ENCODE data around the gene INSM2. TPM values are rescaled to one million over a fixed set of nuclear protein-coding genes. Genes with fewer than 3 reads are reported as not detected.

INSM2 gene
- total RNA-seq, 1 experiment from 2014 or later, result not detected

DNA sequence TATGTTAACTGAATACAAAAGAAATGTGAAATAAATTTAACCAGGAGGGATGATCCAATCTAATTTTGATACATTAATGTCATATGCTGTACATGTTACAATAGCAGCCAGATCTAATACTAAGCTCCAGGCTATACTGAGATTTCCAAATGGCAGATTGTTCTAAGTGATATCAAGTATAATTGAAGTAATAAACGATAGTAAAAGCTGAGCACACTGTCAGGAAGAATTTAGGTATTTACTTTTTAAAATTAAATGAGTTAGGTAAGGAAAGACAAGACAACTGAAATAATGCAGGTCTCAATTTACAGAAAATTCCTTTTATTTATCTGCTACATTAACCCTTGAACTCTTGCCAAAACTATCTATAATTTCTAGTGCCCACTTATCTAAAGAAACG lies 39.9 kb downstream of the INSM2 start:
- TF ChIP-seq, protein P1, sequence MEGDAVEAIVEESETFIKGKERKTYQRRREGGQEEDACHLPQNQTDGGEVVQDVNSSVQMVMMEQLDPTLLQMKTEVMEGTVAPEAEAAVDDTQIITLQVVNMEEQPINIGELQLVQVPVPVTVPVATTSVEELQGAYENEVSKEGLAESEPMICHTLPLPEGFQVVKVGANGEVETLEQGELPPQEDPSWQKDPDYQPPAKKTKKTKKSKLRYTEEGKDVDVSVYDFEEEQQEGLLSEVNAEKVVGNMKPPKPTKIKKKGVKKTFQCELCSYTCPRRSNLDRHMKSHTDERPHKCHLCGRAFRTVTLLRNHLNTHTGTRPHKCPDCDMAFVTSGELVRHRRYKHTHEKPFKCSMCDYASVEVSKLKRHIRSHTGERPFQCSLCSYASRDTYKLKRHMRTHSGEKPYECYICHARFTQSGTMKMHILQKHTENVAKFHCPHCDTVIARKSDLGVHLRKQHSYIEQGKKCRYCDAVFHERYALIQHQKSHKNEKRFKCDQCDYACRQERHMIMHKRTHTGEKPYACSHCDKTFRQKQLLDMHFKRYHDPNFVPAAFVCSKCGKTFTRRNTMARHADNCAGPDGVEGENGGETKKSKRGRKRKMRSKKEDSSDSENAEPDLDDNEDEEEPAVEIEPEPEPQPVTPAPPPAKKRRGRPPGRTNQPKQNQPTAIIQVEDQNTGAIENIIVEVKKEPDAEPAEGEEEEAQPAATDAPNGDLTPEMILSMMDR (IDR thresholded peaks at IDR 0.05), result no peak
- no peak for TF ChIP-seq TCF7L2 (IDR thresholded peaks at IDR 0.05; ENCODE audit: low read depth, low read length)
- TF ChIP-seq, protein P2, sequence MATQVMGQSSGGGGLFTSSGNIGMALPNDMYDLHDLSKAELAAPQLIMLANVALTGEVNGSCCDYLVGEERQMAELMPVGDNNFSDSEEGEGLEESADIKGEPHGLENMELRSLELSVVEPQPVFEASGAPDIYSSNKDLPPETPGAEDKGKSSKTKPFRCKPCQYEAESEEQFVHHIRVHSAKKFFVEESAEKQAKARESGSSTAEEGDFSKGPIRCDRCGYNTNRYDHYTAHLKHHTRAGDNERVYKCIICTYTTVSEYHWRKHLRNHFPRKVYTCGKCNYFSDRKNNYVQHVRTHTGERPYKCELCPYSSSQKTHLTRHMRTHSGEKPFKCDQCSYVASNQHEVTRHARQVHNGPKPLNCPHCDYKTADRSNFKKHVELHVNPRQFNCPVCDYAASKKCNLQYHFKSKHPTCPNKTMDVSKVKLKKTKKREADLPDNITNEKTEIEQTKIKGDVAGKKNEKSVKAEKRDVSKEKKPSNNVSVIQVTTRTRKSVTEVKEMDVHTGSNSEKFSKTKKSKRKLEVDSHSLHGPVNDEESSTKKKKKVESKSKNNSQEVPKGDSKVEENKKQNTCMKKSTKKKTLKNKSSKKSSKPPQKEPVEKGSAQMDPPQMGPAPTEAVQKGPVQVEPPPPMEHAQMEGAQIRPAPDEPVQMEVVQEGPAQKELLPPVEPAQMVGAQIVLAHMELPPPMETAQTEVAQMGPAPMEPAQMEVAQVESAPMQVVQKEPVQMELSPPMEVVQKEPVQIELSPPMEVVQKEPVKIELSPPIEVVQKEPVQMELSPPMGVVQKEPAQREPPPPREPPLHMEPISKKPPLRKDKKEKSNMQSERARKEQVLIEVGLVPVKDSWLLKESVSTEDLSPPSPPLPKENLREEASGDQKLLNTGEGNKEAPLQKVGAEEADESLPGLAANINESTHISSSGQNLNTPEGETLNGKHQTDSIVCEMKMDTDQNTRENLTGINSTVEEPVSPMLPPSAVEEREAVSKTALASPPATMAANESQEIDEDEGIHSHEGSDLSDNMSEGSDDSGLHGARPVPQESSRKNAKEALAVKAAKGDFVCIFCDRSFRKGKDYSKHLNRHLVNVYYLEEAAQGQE (IDR thresholded peaks at IDR 0.05; ENCODE audit: insufficient read depth in 1 of 2, low read depth in 2 of 2, low read length in 1 of 2), result no peak
- no peak for TF ChIP-seq SIN3A (IDR thresholded peaks at IDR 0.05; ENCODE audit: borderline replicate concordance, insufficient read depth, low read depth, low read length)
- no peak for TF ChIP-seq POLR2AphosphoS5 (IDR thresholded peaks at IDR 0.05; ENCODE audit: low read depth, low read length)
- H3K4me1 ChIP-seq (ENCODE audit: control insufficient read depth, insufficient read depth, low read length), result no peaks in the 10 kb centered on the region
- no TSS peak for BruUV-seq (replicated peaks)
- intact Hi-C loops (cut with micrococcal nuclease; ENCODE audit: unreplicated experiment), result no loop called here
- H3K4me3 ChIP-seq (ENCODE audit: low read depth in 2 of 2, low read length in 2 of 2), result no peak overlapping the region
- H3K36me3 ChIP-seq (ENCODE audit: control insufficient read depth, insufficient read depth, low read length), result no peaks in the 10 kb centered on the region; the same call in 1 of the 2 replicates
- CTCF ChIA-PET, result no interaction called here
- H3K9me3 ChIP-seq (ENCODE audit: control insufficient read depth, insufficient read depth, low read depth, low read length), result no peaks in the 10 kb centered on the region
- DNase-seq (ENCODE audit: low read depth, low spot score) (no peak), ATAC-seq (no peak)
- in situ Hi-C loops (cut with HindIII; ENCODE audit: low pct_unique_long_range_greater_than_20kb, low sequenced_read_pairs), result no loop called here
- POLR2A ChIA-PET, result no interaction called here
- H3K27me3 ChIP-seq (ENCODE audit: control insufficient read depth, insufficient read depth, low read length), result no peaks in the 10 kb centered on the region
- H3K27ac ChIP-seq (ENCODE audit: low read length), result no peak overlapping the region

DNA sequence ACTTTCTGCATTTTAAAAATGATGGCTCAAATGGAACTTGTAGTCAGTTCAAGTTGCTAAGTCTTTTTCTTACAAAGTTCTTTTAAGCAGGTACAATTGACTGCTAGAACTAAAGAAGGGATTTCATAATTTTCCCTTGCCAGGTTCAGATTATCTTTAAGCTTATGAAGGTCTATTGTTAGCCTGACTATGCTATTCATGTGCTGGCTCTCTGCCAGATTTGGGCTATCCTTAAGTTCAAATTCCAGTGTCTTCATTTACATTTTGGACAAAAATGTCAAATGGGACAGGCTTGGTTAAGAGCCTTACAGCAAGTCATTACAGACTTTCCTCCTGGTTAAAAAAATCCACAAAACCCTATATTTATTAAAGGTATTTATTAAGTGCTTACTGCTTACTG lies 42.3 kb downstream of the INSM2 start:
- intact Hi-C loops (cut with micrococcal nuclease; ENCODE audit: unreplicated experiment) (no loop called here), in situ Hi-C loops (cut with HindIII; ENCODE audit: low pct_unique_long_range_greater_than_20kb, low sequenced_read_pairs) (no loop called here)
- Histone ChIP-seq H3K4me1 (ENCODE audit: control insufficient read depth, insufficient read depth, low read length) (no peaks in the 10 kb centered on the region), H3K9me3 (ENCODE audit: control insufficient read depth, insufficient read depth, low read depth, low read length) (no peaks in the 10 kb centered on the region), H3K36me3 (ENCODE audit: control insufficient read depth, insufficient read depth, low read length) (no peaks in the 10 kb centered on the region), H3K4me3 (ENCODE audit: low read depth in 2 of 2, low read length in 2 of 2) (no peak overlapping the region), H3K27ac (ENCODE audit: low read length) (no peak overlapping the region), H3K27me3 (ENCODE audit: control insufficient read depth, insufficient read depth, low read length) (no peaks in the 10 kb centered on the region)
- ChIA-PET POLR2A (no interaction called here), CTCF (no interaction called here)
- no peak for ATAC-seq
- TF ChIP-seq POLR2AphosphoS5 (IDR thresholded peaks at IDR 0.05; ENCODE audit: low read depth, low read length), result no peak
- no peak for DNase-seq (ENCODE audit: low read depth, low spot score)
- BruUV-seq (replicated peaks), result no TSS peak

DNA sequence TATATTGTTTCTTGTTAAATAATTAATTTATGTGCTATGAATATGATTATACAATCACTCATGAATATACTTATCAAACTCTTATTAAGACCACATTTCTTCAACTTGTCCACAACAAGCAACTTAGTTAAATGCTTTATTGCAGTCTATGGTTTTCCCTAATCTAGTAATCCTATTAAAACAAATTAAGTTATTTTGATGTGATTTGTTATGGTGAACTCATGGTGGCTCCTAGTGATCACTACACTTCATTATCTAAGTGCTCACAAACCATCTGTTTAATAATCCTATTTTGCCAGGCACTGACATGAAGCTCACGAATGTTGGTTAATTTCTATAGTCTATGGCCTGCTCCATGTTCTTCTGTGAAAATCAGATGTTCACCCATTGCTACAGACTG lies 42.9 kb downstream of the INSM2 start:
- in situ Hi-C loops (cut with HindIII; ENCODE audit: low pct_unique_long_range_greater_than_20kb, low sequenced_read_pairs), result no loop called here
- BruUV-seq (replicated peaks), result no TSS peak
- H3K4me1 ChIP-seq (ENCODE audit: control insufficient read depth, insufficient read depth, low read length), result no peaks in the 10 kb centered on the region
- intact Hi-C loops (cut with micrococcal nuclease; ENCODE audit: unreplicated experiment), result no loop called here
- CTCF ChIA-PET, result no interaction called here
- H3K27ac ChIP-seq (ENCODE audit: low read length), result no peak overlapping the region
- no peaks in the 10 kb centered on the region for H3K9me3 ChIP-seq (ENCODE audit: control insufficient read depth, insufficient read depth, low read depth, low read length)
- TF ChIP-seq, protein P1 (IDR thresholded peaks at IDR 0.05), result no peak
- TF ChIP-seq, protein P2 (IDR thresholded peaks at IDR 0.05; ENCODE audit: insufficient read depth in 1 of 2, low read depth in 2 of 2, low read length in 1 of 2), result no peak
- TF ChIP-seq SIN3A (IDR thresholded peaks at IDR 0.05; ENCODE audit: borderline replicate concordance, insufficient read depth, low read depth, low read length) (no peak), TCF7L2 (IDR thresholded peaks at IDR 0.05; ENCODE audit: low read depth, low read length) (no peak), POLR2AphosphoS5 (IDR thresholded peaks at IDR 0.05; ENCODE audit: low read depth, low read length) (no peak)
- ATAC-seq (no peak), DNase-seq (ENCODE audit: low read depth, low spot score) (no peak)
- no peaks in the 10 kb centered on the region for H3K27me3 ChIP-seq (ENCODE audit: control insufficient read depth, insufficient read depth, low read length)
- H3K36me3 ChIP-seq (ENCODE audit: control insufficient read depth, insufficient read depth, low read length), result no peaks in the 10 kb centered on the region
- POLR2A ChIA-PET, result no interaction called here
- no peak overlapping the region for H3K4me3 ChIP-seq (ENCODE audit: low read depth in 2 of 2, low read length in 2 of 2)
